HepG2 (cell line): ENCODE data around the gene CACNB4. TPM values are rescaled to one million over a fixed set of nuclear protein-coding genes. Genes with fewer than 3 reads are reported as not detected.
A peak's percentile ranks its signal among the peaks of the same experiment; 100 is the strongest.

Experiments used
- DZIP1 ChIP-seq: sonication (generic); formaldehyde crosslinking; IDR thresholded peaks from 2 replicates; pipeline ENCODE4 v1.5.0; 2020; ENCODE audit warnings: mild to moderate bottlenecking, missing genetic modification reagents
- SATB2 ChIP-seq: sonication (generic); formaldehyde crosslinking; IDR thresholded peaks from 2 replicates; pipeline ENCODE4 v1.5.0; 2020; ENCODE audit warnings: missing genetic modification reagents
- STAT5B ChIP-seq: sonication (generic); formaldehyde crosslinking; IDR thresholded peaks from 2 replicates; pipeline ENCODE4 v1.4.0; 2020; ENCODE audit warnings: missing genetic modification reagents
- TP53 ChIP-seq: sonication (generic); formaldehyde crosslinking; conservative IDR thresholded peaks from 2 replicates; pipeline ENCODE4 v1.4.0; 2020; ENCODE audit warnings: missing genetic modification reagents
- ZNF318 ChIP-seq: sonication (generic); formaldehyde crosslinking; IDR thresholded peaks from 2 replicates; pipeline ENCODE4 v1.4.0; 2020; ENCODE audit warnings: mild to moderate bottlenecking, missing genetic modification reagents
- ZNF354B ChIP-seq: sonication (generic); formaldehyde crosslinking; IDR thresholded peaks from 2 replicates; pipeline ENCODE4 v1.8.0; 2022; ENCODE audit warnings: mild to moderate bottlenecking, missing genetic modification reagents
- ZNF720 ChIP-seq: sonication (generic); formaldehyde crosslinking; IDR thresholded peaks from 2 replicates; pipeline ENCODE4 v1.4.0; 2020; ENCODE audit warnings: missing genetic modification reagents
- ZNF724P ChIP-seq: sonication (generic); formaldehyde crosslinking; IDR thresholded peaks from 2 replicates; pipeline ENCODE4 v1.8.0; 2022; ENCODE audit warnings: missing genetic modification reagents, borderline replicate concordance
- polyA plus RNA-seq, 8 experiments: library from polyadenylated mRNA; depleted of rRNA in 3 of 8; stranded (reverse) in 7 of 8; unstranded in 1 of 8; fragments of >200 nt; fragmentation: Illumina TruSeq in 4 of 8; extraction: Trizol in 4 of 8; gene quantifications; 2 replicates each; pipeline versions ENCODE4 v1.2.1 to v1.2.3, GENCODE V29; 2011 to 2016; ENCODE audit warnings: low read depth in 4 of 8, missing spikeins in 1 of 8, mixed read lengths in 1 of 8; ENCODE audit not compliant: insufficient read depth in 1 of 8
- total RNA-seq, 5 experiments: library from RNA; depleted of rRNA; stranded (reverse); fragments of >200 nt; fragmentation: Illumina TruSeq; extraction: Trizol; gene quantifications; 2 replicates each; pipeline ENCODE4 v1.2.3, GENCODE V29; 2016; ENCODE audit warnings: low read depth in 1 of 5
- TF ChIP-seq, protein P1 (sequence below): IDR thresholded peaks from 2 replicates; pipeline ENCODE4 v1.6.1; 2016; ENCODE audit warnings: missing compliant biosample characterization, missing genetic modification reagents, borderline replicate concordance
- TF ChIP-seq, protein P2 (sequence below): sonication (generic); formaldehyde crosslinking; conservative IDR thresholded peaks from 2 replicates; pipeline ENCODE4 v1.4.0; 2020; ENCODE audit warnings: missing genetic modification reagents
- TF ChIP-seq, protein P3 (sequence below): sonication (generic); formaldehyde crosslinking; conservative IDR thresholded peaks from 2 replicates; pipeline ENCODE4 v1.4.0; 2020; ENCODE audit warnings: missing genetic modification reagents

Gene CACNB4
- total and polyA plus RNA-seq, 2 of the 13 experiments (the other 11 are each of a cell fraction or from before 2014, with no cell fraction given), result 5.1 to 14.3 TPM

DNA sequence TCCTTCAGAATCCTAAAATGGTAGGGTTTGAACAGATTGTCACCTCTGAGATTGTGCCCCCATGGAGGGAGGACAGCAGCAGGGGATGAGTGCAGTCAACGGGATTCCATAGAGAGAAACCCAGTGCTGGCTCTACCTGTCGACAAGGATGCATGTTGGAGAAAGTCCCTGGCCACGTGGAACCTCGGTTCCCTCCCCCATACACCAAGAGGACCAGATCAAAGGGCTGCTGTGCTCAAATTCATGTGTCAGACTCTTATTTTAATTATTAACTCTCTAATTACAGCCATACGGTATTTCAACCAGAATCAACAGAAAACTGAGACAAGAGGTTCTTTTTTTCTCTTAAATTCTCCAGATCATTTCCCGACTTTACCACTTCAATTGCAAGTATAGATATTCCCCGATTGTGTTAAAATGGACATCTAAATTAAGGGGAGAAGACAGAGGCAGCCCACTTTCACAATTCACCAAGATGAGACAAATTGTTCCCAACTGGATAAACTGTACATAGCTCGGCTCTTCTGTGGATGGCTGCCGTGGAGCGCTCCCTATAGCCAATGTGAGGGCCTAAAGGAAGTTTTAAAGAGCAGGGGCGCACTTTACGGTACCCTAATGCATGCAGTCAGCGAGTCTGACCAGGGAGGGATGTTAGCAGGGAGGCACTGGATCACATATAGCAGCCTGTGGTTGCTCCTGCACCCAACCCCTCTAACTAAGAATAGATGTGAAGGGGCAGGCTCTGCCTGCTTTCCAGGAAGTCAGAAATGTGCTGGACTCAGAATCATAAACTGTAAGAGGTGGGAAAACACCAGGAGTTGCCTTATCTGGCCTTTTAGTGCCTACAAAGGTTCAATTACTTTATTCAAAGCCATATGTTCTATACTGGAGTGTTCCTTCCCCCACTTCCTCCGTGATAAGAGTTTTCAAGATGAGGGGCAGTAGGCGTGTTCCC, 123.1 kb downstream of the CACNB4 start (continued):
- TF ChIP-seq ZNF318 (CRISPR knock-in tag) (no peak), ZNF724P (CRISPR knock-in tag) (no peak), SATB2 (CRISPR knock-in tag) (no peak), ZNF354B (CRISPR knock-in tag) (no peak), ZNF720 (no peak), STAT5B (no peak), DZIP1 (CRISPR knock-in tag) (no peak), TP53 (CRISPR knock-in tag) (no peak)
- TF ChIP-seq, protein P1, sequence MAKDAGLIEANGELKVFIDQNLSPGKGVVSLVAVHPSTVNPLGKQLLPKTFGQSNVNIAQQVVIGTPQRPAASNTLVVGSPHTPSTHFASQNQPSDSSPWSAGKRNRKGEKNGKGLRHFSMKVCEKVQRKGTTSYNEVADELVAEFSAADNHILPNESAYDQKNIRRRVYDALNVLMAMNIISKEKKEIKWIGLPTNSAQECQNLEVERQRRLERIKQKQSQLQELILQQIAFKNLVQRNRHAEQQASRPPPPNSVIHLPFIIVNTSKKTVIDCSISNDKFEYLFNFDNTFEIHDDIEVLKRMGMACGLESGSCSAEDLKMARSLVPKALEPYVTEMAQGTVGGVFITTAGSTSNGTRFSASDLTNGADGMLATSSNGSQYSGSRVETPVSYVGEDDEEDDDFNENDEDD, result peak; percentile 87; the same call in 1 of the 2 replicates
- TF ChIP-seq, protein P2, sequence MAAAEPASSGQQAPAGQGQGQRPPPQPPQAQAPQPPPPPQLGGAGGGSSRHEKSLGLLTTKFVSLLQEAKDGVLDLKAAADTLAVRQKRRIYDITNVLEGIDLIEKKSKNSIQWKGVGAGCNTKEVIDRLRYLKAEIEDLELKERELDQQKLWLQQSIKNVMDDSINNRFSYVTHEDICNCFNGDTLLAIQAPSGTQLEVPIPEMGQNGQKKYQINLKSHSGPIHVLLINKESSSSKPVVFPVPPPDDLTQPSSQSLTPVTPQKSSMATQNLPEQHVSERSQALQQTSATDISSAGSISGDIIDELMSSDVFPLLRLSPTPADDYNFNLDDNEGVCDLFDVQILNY, result no peak
- TF ChIP-seq, protein P3, sequence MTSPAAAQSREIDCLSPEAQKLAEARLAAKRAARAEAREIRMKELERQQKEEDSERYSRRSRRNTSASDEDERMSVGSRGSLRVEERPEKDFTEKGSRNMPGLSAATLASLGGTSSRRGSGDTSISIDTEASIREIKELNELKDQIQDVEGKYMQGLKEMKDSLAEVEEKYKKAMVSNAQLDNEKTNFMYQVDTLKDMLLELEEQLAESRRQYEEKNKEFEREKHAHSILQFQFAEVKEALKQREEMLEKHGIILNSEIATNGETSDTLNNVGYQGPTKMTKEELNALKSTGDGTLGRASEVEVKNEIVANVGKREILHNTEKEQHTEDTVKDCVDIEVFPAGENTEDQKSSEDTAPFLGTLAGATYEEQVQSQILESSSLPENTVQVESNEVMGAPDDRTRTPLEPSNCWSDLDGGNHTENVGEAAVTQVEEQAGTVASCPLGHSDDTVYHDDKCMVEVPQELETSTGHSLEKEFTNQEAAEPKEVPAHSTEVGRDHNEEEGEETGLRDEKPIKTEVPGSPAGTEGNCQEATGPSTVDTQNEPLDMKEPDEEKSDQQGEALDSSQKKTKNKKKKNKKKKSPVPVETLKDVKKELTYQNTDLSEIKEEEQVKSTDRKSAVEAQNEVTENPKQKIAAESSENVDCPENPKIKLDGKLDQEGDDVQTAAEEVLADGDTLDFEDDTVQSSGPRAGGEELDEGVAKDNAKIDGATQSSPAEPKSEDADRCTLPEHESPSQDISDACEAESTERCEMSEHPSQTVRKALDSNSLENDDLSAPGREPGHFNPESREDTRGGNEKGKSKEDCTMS (CRISPR knock-in tag), result no peak
